HG03280 (cell line): ENCODE data around the gene ADA.
A peak's percentile ranks its signal among the peaks of the same experiment; 100 is the strongest.

Source experiments
- ATAC-seq: cut with Tn5 transposase; IDR thresholded peaks from one replicate; pipeline ENCODE4 v1.9.1; 2021; ENCODE audit warnings: mild to moderate bottlenecking, moderate library complexity; ENCODE audit not compliant: unreplicated experiment

The ADA gene

DNA sequence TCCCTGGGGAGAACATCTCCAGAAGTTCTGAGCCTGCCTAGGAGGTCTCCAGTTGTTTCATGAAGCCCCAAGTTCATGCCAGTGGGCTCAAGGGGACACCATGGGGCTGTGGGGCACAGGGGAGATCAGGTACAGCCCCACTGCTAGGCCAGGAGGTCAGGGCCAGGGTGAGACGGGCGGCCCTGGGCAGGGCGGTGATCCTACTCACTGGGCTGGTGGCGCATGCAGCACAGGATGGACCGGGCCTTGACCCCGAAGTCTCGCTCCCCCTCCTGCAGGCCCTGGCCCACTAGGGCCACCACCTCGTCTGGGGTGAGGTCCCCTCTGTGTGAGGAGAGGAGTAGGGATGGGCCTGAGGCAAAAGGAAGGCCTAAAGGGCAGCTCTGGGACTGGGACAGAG is 26.1 kb downstream of the ADA start:
- ATAC-seq: no peak

DNA sequence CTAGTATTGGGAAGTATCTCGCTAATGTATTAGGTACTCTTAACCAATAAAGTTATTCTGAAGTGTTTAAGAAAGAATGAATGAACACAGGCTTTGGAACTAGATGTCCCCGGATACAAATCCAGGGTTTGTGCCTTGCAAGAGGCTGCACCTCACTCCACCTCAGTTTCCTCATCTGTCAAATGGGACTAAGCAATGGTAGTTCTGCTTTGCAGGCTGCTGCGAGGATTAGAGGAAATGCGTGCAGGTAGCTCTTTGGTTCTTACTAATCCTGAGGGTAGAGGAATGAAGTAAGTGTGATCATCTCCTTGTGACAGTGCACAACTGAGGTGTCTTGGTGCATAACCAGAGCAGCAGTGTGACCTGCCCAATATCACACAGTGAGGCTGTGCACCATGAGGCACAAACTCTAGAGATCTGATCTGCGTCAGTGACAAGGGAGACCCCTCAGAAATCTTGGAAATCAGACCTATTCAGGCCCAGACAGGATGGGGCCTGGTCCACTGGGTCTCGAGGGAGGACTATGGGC is 26.7 kb downstream of the ADA start:
- ATAC-seq: no peak

DNA sequence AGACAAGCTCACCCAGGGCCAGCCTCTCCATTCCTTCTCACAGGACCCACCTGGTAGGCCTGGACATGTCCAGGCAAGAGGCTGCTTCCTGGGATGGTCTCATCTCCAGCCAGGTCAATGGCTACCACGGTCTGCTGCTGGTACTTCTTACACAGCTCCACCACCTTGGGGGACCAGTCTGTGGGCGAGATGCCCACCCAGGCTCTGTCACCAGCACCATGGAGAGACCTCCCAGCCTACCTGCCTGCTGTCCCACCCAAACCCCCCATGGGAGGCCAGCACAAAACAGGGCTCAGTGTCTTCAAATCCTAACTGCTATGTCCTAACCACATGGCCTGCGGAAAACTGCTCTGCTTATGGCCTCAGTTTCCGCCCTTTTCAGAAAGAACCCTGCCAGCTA is 27.3 kb downstream of the ADA start:
- no peak for ATAC-seq

DNA sequence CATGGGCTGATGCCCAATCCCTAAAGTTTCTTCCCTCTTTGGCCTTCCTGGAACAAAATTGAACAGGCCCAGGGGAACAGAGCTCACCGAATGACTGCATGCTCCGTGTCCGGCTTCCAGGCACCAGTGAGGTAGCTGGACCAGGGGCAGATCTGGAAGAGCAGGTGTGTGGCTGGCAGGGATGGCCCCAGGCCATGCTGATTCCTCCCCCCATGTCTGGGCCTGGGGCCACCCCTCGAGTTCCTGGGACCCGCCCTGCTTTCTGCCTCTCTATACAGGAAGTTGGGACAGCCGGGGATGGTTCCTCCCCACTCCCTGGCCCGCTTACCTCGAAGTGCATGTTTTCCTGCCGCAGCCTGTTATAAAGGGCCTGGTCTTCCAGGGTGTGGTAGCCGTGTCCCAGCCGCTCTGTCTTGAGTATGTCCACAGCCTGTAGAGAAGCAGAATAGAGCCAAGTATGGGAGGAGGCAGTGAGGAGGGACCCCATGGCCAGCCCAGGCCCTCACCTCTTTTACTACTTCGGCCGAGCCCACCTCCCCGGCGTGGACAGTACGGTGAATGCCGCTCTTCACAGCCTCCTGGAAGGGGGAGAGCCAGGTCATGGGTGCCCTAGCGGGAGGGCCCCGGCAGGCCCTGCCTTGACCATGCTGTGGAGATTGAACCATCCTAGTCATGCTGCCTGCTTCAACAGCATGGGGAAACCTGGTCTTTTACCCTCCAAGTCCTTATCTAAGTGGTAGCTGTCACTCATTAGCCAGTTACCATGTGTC is 28.8 kb downstream of the ADA start:
- no peak for ATAC-seq

DNA sequence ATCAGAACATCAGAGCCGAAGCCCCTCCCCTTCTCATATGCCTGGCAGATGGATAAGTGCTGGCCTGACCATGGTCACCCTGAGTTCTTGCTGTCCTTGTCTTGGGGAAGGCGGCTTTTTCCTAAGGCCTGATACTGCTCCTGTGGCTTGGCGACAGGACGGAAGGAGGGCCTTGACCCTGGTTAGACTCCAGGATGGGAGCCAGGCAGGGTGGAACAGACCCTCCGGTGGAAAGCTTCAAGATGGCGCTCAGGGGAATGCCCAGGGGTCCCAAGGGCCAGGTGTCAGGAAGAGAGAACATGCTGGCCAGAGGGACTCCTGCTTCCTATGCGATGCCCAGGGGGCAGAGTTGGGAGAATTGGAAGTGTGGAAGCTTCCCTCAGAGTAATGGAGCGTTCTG is 29.6 kb downstream of the ADA start:
- ATAC-seq: no peak

DNA sequence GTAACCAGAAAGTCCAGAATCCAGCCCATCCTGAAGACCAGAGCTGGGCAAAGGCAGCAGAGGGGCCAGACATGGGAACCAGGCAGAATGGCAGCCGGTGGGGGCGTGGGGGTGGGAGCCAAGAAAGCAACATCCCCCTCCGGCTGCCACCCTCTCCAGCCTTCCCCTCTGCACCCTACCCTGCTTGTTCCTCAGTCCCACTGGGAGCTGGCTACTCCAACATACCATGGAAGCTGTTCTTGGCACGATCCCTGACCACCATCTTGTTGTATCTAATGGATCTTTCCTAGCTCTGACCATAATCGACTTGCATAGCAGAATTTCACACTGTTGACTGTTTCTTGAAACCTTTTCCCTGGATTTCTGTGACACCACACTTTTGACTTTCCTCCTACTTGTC is 30.2 kb downstream of the ADA start:
- ATAC-seq: no peak

DNA sequence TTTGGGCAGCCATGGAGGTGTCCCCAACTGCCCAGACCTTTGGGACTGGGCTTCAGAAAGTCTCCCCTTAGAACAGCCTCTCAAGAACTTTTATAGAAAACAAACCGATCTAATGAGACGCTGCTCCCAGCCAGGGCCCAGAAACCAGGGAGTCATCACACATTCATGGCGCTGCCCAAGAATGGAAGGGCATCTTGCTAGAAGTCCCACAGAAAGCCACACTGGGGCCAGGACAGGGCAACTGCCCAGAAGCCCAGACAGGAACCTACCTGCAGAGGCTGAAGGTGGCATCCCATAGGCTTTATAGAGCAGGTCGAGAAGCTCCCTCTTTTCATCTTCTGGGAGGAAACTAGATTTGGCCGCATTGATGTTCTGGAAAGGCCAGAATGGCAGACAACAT is 31.5 kb downstream of the ADA start:
- ATAC-seq: no peak

DNA sequence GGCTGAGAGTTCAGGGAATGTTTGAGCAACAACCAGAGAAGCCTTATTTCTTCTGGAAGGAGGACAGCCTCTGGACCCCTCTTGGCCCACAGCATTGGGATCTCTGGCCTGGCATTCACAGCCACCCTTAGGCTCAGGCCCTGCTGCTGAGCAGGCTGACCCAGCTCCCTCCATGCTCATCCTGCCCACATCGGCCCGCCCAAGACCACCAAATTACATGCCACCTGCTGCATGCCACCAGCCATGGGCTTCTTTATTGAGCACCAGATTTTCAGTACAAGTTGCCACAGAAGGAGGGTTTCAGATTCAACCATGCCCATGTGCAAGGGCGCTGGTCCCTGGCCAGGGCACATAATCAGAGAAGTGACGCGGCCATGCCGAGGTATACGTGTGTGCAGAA is 32.2 kb downstream of the ADA start:
- no peak for ATAC-seq

DNA sequence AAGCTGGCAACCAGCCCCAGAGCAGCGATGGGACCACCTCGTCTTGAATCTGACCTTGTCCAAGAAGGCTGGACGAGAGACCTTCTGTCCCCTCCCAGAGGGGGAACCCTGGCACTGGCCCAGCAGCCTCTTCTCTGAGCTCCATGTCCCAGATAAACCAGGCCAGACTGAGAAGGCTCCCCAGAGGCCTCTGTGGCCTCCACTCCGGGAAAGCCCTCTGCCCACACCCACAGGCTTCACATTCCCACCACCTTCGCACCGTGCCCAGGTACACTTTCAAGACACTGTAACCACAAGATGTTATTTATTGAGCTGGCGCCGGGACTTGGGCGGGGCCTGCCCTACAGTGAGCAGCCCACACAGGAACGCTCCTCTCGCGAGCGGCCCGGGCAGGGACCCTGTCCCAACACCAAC is 33.2 kb downstream of the ADA start:
- no peak for ATAC-seq

DNA sequence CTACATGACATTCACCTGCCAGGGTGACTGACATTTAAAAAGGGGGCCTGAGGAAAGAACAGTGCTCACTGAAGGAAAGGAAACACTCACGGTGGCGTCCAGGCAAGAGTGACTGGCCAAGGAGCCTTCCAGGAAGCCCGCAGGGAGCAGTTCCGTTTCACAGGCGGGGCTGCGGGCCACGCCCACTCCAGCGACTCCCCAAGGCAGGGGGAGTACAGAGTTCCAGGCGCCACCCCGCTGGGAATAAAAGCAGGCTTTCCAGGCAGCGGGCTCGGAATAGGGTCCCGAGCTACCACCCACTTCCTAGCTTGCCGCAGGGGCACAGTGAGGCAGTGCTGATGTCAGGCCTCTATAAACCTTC is 34.9 kb downstream of the ADA start:
- no peak for ATAC-seq

DNA sequence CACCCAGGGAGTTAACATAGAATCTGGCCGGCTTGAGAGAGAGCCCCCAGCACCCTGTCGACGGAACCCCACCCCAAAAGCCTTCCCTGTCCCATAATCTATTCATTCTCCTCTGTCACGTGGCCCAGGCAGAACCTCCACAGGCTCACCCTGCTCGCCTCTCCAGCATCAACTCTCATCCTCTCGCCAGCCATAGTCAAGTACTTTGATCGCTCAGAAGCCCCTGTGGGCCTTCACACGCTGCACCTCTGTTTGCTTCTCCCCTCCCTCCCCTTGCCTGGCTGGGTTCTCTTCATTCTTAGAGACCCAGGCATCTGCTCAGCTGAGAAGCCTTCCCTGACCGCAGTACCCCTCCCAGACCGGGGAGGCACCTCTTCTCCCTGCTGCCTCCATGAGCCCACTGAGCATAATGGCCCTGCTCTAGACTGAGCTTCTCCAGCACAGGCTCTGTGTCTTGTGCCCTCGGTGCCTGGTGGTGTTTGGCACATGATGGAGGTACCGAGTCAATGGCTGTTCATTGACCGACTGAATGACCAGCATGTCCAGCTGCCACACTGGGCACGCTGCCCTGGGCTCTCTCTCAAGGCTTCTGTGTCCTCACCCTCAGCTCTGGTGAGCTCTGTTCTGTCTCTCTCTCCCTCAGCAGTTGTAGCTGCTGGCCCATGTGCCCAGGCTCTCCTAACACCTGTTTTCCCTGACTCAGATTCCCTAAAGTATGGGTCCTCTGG is 35.5 kb downstream of the ADA start:
- no peak for ATAC-seq

DNA sequence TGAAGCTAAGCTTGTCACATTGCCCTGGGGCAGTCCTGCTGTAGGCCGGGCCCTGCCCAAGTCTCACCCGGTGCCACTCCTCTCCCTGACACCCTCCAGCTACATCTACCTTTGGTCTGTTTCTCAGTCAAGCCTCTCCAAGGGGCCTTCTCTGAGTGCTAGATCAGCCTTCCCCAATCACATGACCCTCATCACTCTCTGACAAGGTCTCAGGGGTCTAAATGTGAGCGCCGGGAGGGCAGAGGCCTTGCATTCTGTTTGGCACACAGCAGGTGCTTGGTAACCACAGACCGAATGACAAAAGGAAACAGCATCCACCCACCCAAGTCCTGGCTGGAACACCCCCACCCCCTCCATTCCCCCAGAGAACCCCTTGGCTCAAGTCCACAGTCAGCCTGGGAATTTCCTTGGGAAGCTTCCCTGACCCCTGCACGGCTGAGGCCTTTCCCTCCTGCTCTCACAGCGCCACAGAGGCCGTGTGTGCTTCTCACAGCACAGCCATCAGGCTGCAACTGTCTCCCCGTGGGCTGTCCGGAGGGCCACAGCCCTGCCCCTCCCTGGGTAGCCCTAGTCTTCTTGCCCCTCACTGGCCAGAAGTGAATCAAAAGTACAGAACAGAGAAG is 36.2 kb downstream of the ADA start:
- ATAC-seq: no peak

DNA sequence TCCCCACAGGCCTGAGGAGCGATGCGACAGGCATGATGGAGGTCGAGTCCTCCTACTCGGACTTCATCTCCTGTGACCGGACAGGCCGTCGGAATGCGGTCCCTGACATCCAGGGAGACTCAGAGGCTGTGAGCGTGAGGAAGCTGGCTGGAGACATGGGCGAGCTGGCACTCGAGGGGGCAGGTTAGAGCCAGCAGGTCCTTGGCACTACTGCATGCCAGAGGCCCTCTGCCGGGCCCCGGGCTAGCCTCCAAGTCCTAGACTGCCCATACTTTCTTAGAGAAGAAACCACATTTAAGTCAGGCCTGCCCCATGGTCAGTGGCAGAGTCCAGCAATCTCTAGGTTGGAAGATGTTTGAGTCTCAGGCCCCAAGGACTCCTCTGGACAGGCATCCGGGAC is 37.0 kb downstream of the ADA start:
- ATAC-seq: no peak

DNA sequence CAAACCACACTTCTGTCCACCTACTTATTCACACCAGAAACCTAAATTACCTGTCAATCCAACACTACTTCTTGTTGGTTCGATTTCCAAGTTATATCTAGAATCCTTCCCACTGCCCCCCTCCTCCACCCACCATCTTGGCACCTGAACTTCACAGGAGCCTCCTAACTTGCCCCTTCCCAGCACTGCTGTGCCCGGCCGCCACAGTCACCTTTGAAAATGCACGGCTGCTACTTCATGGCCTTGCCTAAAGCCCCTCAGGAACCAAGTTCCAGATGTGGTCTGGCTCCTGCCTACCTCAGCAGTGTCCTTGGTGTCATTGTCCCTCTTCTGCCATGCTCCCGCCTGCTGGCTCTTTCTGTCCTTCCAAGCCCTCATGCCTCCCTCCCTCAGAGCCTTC is 37.9 kb downstream of the ADA start:
- no peak for ATAC-seq

DNA sequence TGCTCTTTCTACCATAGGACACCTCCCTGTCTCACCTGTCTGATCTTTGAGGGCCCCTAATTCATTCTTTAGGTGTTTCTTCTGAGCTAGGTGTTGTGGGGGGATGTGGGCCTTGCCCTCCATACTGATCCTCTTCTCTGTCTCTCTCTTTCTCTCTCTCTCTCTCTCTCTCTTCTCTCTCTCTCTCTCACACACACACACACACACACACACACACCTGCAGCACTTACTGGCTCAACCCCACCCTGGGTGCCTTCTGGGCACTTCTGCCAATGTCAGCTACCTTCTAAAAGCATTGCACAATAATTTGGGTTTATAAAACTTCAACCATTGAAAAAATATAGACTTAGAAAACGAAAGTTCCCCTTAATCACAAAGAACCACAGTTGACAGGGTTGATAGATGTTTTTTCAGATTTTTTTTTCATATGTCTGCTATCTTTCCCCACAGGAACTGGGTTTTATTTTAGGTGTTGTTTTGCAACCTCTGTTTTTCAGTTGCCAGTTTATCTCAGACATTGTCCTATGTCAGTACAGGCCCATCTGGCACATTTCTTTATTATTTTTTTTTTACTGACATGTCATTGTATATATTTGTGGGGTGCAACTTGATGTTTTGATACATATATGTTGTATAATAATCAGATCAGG is 41.1 kb downstream of the ADA start:
- peak; percentile 4 for ATAC-seq

DNA sequence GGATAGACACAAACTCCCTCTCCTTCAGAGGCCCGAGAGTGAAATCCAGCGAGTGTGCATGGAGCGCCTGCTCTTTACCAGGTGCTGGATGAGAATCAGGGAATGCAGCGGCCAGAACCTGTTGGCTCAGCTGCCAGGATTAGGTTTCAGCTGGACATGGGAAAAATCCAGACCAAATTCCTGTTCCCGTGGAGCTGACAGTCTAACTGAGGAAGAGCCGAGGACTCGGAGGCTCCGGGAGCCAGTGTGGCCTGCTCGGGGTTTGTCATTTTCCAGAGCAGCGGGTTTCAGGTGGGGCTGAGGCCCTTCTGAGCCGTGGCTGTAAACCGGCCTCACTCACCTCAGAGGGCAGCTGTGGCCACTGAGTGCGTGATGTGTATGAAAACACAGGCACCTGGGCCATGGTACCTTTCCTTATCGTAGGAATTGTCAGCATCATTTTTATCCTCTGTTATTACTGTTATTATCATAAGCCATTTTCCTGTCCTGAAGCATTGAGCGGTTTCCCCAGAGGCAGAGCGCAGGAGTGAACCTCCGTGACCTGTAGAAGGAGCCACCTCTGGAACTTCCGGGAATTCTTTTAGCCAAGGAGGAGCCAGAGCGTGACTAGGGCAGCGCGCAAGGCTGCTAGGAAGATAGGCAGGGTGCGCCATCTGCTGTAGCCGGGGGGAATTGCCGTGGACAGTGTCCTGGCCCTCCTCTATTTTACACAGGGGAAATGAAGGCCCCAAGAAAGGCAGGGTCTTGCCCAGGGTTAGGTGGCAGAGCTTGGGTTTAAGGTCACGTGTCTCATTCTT is 41.8 kb downstream of the ADA start:
- ATAC-seq: peak; percentile 77

DNA sequence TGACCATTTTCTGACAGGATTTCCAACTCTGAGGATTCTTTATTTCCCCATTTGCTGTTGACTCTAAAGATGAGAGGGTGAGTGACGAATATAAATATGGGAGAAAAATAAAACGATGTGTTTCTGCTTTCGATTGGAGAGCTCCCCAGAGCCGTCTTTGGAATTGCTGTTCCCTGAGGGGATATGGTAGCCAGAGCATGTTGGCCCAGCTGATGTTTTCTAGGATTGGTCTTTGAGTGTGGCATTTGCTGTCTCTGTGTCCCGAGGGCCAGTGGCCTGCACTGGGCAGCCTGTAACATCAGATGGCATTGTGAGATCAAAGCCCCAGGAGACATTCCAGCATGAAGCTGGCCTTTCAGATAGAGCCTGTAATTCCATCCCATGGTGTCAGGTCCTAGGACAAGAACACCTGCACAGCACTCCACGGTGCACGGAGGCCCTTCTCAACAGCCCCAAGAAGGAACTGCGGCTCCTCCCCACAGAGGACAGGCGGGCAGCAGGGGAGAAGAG is 42.4 kb downstream of the ADA start:
- no peak for ATAC-seq

DNA sequence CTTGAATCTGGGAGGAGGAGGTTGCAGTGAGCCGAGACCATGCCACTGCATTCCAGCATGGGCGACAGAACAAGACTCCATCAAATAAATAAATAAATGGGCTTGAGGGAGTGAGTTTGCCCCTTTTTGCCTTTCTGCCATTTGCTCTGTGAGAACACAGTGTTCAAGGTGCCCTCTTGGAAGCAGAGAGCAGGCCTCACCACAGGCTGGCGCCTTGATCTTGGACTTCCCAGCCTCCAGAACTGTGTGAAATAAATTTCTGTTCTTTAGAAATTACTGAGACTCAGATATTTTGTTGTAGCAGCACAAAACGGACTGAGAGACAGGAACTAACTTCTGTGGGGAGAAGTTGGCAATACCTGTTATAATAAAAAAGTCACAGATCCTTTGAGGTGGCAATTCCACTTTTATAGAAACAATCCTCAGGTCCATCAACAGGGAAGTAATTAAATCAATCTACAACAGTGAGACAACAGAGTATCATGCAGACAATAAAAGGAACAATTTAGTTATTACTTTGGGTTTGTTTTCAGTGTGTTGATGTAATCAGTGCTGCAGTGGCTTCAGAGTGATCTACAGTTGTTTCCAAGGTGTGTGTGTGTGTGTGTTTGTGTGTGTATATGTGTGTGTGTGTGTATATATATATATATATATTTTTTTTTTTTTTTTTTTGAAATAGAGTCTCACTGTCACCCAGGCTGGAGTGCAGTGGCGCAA is 44.6 kb downstream of the ADA start:
- ATAC-seq: no peak

DNA sequence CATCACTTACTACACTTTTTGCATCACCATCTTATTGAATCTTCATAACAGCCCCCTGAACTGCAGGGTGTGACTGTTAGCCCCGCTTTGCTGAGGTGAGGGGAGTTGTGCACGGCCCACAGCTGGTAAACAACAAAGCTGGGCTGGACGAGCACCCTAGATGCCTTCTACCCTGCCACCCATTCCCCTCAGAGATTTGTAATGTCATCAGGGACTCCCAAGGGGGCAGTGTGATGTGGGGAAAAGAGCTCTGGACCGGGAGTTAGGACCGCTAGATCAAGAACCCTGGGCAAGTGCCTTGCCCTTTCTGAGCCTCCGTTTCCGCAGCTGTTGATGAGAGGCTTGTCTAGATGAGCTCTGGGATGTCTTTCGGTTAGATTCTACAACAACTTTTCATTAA is 48.2 kb downstream of the ADA start:
- ATAC-seq: no peak

DNA sequence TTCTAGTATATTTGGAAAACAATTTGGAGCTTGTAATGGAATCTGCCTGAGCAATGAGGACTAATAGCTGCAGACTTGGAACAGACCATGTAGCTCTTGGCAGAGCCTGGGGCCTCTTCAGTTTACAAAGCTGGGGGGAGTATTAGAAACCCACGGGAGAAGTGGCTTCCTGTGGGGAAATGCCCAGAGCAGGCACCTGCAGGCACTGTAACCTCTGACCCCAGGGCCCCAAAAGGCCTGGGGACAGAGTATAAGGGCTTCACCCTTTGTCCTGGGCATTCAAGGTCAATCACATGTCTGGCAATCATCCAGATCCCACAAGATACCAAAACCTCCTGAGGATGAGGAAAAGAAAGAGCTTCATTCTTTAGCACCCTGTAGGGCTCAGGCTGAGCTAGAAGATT is 49.7 kb downstream of the ADA start:
- ATAC-seq: no peak
